ENCODE results near the gene ATOH8. TPM values are rescaled to one million over a fixed set of nuclear protein-coding genes. Genes with fewer than 3 reads are reported as not detected.

ATOH8 gene
- total and polyA plus RNA-seq, 10 of the 15 experiments (the other 5 are each of a cell fraction or from before 2014, with no cell fraction given): 0.03 to 0.60 TPM; not detected in 8

GRCh38 chr2:85708641-85709040 is 45.1 kb upstream of the ATOH8 start:
- Histone ChIP-seq H3K27me3 (replicated peaks in 1 of 2; ENCODE audit: control insufficient read depth in 2 of 2, insufficient read depth in 2 of 2, low read length in 1 of 2) (no peaks in the 10 kb centered on the region), H3K36me3 (ENCODE audit: control insufficient read depth in 2 of 2, insufficient read depth in 2 of 2, low read length in 1 of 2) (no peaks in the 10 kb centered on the region), H4K20me1 (ENCODE audit: control insufficient read depth, insufficient read depth) (no peaks in the 10 kb centered on the region), H3K4me3 (no peak overlapping the region), H3K79me2 (ENCODE audit: control insufficient read depth, insufficient read depth, low read length) (no peaks in the 10 kb centered on the region), H3K27ac (ENCODE audit: control insufficient read depth, insufficient read depth) (no peak overlapping the region), H3K9me3 (replicated peaks; ENCODE audit: control insufficient read depth, insufficient read depth, low read length) (no peaks in the 10 kb centered on the region), H3K9ac (ENCODE audit: control insufficient read depth, insufficient read depth, low read length) (no peak overlapping the region), H2AFZ (ENCODE audit: control insufficient read depth, low read depth, low read length) (no peak overlapping the region), H3K4me2 (ENCODE audit: control insufficient read depth, insufficient read depth) (no peak overlapping the region), H3K4me1 (ENCODE audit: control insufficient read depth, insufficient read depth, low read length) (peaks cover 21% of the 10 kb centered on the region)
- no TSS peak for BruUV-seq (replicated peaks)
- intact Hi-C loops (cut with micrococcal nuclease; ENCODE audit: unreplicated experiment) (loop anchor here (5.0 kb wide), 1 partner anchor 286 kb away; no protein-coding TSS in a partner anchor), in situ Hi-C loops (cut with MboI) (loop anchor here (5.0 kb wide), 1 partner anchor 71 kb away; no protein-coding TSS in a partner anchor)
- TF ChIP-seq KDM1A (IDR thresholded peaks at IDR 0.05; ENCODE audit: borderline replicate concordance) (no peak), RELA (IDR thresholded peaks at IDR 0.05; ENCODE audit: borderline replicate concordance, partially characterized antibody) (no peak), NR2C1 (IDR thresholded peaks at IDR 0.05) (no peak), SRF (IDR thresholded peaks at IDR 0.05; ENCODE audit: low read depth in 2 of 2, low read length in 2 of 2) (no peak), PAX8 (IDR thresholded peaks at IDR 0.05) (no peak), TARDBP (IDR thresholded peaks at IDR 0.05; ENCODE audit: borderline replicate concordance) (no peak), ZBTB11 (CRISPR knock-in tag; IDR thresholded peaks at IDR 0.05) (no peak), RB1 (IDR thresholded peaks at IDR 0.05; ENCODE audit: borderline replicate concordance) (no peak), TCF7 (IDR thresholded peaks at IDR 0.05; ENCODE audit: borderline replicate concordance) (no peak), CUX1 (IDR thresholded peaks at IDR 0.05; ENCODE audit: insufficient replicate concordance, low read depth, low read length) (no peak), MYB (IDR thresholded peaks at IDR 0.05; ENCODE audit: borderline replicate concordance, low read depth, low read length) (no peak)
- TF ChIP-seq, protein P1, sequence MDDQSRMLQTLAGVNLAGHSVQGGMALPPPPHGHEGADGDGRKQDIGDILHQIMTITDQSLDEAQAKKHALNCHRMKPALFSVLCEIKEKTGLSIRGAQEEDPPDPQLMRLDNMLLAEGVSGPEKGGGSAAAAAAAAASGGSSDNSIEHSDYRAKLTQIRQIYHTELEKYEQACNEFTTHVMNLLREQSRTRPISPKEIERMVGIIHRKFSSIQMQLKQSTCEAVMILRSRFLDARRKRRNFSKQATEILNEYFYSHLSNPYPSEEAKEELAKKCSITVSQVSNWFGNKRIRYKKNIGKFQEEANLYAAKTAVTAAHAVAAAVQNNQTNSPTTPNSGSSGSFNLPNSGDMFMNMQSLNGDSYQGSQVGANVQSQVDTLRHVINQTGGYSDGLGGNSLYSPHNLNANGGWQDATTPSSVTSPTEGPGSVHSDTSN (IDR thresholded peaks at IDR 0.05; ENCODE audit: insufficient replicate concordance, low read depth, low read length): no peak
- ChIA-PET CTCF (interaction anchor here (0.9 to 10.2 kb wide), 24 partner anchors 9 to 115 kb away, joined by 3 to 194 read pairs (median 8); partner anchors contain the start of genes GNLY and SFTPB), POLR2A (interaction anchor here (1.0 kb wide), 1 partner anchor 11 kb away, joined by 3 read pairs; no protein-coding TSS in a partner anchor), SMC1A (ENCODE audit: uncharacterized antibody, unreplicated experiment) (interaction anchor here (0.8 to 9.8 kb wide), 14 partner anchors 11 to 289 kb away, joined by 3 to 75 read pairs (median 4); no protein-coding TSS in a partner anchor), RAD21 (ENCODE audit: unreplicated experiment) (interaction anchor here (0.9 to 6.5 kb wide), 7 partner anchors 17 to 105 kb away, joined by 3 to 94 read pairs (median 4); no protein-coding TSS in a partner anchor)
- FAIRE-seq (no peak), ATAC-seq (no peak), DNase-seq (ENCODE audit: low read depth, low spot score) (no peak)
- WGBS (ENCODE audit: insufficient coverage, insufficient replicate concordance, low lambda C conversion rate, missing lambda C conversion rate): 20% methylated on average over 1 of the region's 1 CpG
